ENCODE results near the gene PCDHGC4. TPM values are rescaled to one million over a fixed set of nuclear protein-coding genes. Genes with fewer than 3 reads are reported as not detected.

Gene PCDHGC4
- total RNA-seq (10 to 100 TPM; 20.0 to 65.5 TPM), polyA plus RNA-seq (ENCODE audit: insufficient read length in 2 of 2) (10 to 100 TPM; 90.2 to 91.8 TPM)
- long read RNA-seq, donor 1, full-length matches to known transcripts = 82 of 82 reads
- long read RNA-seq, donor 1, partial matches to known transcripts = 0 of 82 reads
- long read RNA-seq, donor 1, other reads (novel, unspliced or antisense) = 0 of 82 reads
- long read RNA-seq, donor 2, full-length matches to known transcripts = 37 of 37 reads
- long read RNA-seq, donor 2, partial matches to known transcripts = 0 of 37 reads
- long read RNA-seq, donor 2, other reads (novel, unspliced or antisense) = 0 of 37 reads
- long read RNA-seq, donor 3, full-length matches to known transcripts = 69 of 69 reads
- long read RNA-seq, donor 3, partial matches to known transcripts = 0 of 69 reads
- long read RNA-seq, donor 3, other reads (novel, unspliced or antisense) = 0 of 69 reads
- long read RNA-seq, donor 4 = 0 reads

- peaks cover 64% of the 10 kb centered on the region for H3K4me1 ChIP-seq (ENCODE audit: control insufficient read depth, insufficient read depth, low read length)
- H3K27me3 ChIP-seq (ENCODE audit: control insufficient read depth, insufficient read depth, low read length) = no peaks in the 10 kb centered on the region
- H3K27ac ChIP-seq (ENCODE audit: low read depth, low read length) = peak within 1 kb of the TSS; percentile 68
- under 1% methylated on average over 29 of the region's 39 CpGs for WGBS (ENCODE audit: insufficient coverage)
- peak within 1 kb of the TSS; percentile 44 for H3K4me3 ChIP-seq (ENCODE audit: low read depth, low read length)
- peaks cover 25% of the 10 kb centered on the region for H3K36me3 ChIP-seq (ENCODE audit: control insufficient read depth, insufficient read depth, low read length)
- no peaks in the 10 kb centered on the region for H3K9me3 ChIP-seq (ENCODE audit: control insufficient read depth, insufficient read depth, low read length)
- DNase-seq (ENCODE audit: low read depth in 4 of 6, low spot score in 6 of 6) = peak in 3 of 6 donors; percentile 85 to 97 (median 95)
Observed at GRCh38 chr5:141484641-141485311, at the start of gene PCDHGC4. Gene PCDHGC4 (plus strand): TSS chr5:141485030. CDS start chr5:141485174, 144 bp downstream.

- H3K36me3 ChIP-seq (ENCODE audit: control insufficient read depth, insufficient read depth, low read length) = peaks cover 7% of the 10 kb centered on the region
- H3K27ac ChIP-seq (ENCODE audit: low read depth, low read length) = no peak overlapping the region
- H3K27me3 ChIP-seq (ENCODE audit: control insufficient read depth, insufficient read depth, low read length) = no peaks in the 10 kb centered on the region
- WGBS (ENCODE audit: insufficient coverage) = no CpG with 5 or more reads among the region's 2 CpGs
- H3K4me1 ChIP-seq (ENCODE audit: control insufficient read depth, insufficient read depth, low read length) = peaks cover 3% of the 10 kb centered on the region
- H3K9me3 ChIP-seq (ENCODE audit: control insufficient read depth, insufficient read depth, low read length) = peaks cover 30% of the 10 kb centered on the region
- no peak overlapping the region for H3K4me3 ChIP-seq (ENCODE audit: low read depth, low read length)
- no peak for DNase-seq (ENCODE audit: low read depth in 4 of 6, low spot score in 6 of 6)
Observed at GRCh38 chr5:141437221-141437620, 47.6 kb upstream of the PCDHGC4 start.

GRCh38 chr5:141439411-141440141 lies 45.3 kb upstream of the PCDHGC4 start:
- H3K4me1 ChIP-seq (ENCODE audit: control insufficient read depth, insufficient read depth, low read length) = no peaks in the 10 kb centered on the region
- no peak overlapping the region for H3K4me3 ChIP-seq (ENCODE audit: low read depth, low read length)
- H3K27me3 ChIP-seq (ENCODE audit: control insufficient read depth, insufficient read depth, low read length) = no peaks in the 10 kb centered on the region
- DNase-seq (ENCODE audit: low read depth in 4 of 6, low spot score in 6 of 6) = no peak
- H3K27ac ChIP-seq (ENCODE audit: low read depth, low read length) = no peak overlapping the region
- WGBS (ENCODE audit: insufficient coverage) = 59% methylated on average over 7 of the region's 10 CpGs
- H3K9me3 ChIP-seq (ENCODE audit: control insufficient read depth, insufficient read depth, low read length) = peaks cover 24% of the 10 kb centered on the region
- peaks cover 7% of the 10 kb centered on the region for H3K36me3 ChIP-seq (ENCODE audit: control insufficient read depth, insufficient read depth, low read length)

GRCh38 chr5:141440341-141440740 lies 44.5 kb upstream of the PCDHGC4 start:
- Histone ChIP-seq H3K9me3 (ENCODE audit: control insufficient read depth, insufficient read depth, low read length) (peaks cover 24% of the 10 kb centered on the region), H3K4me3 (ENCODE audit: low read depth, low read length) (no peak overlapping the region), H3K36me3 (ENCODE audit: control insufficient read depth, insufficient read depth, low read length) (peaks cover 7% of the 10 kb centered on the region), H3K27me3 (ENCODE audit: control insufficient read depth, insufficient read depth, low read length) (no peaks in the 10 kb centered on the region), H3K4me1 (ENCODE audit: control insufficient read depth, insufficient read depth, low read length) (no peaks in the 10 kb centered on the region), H3K27ac (ENCODE audit: low read depth, low read length) (no peak overlapping the region)
- 100% methylated on average over 5 of the region's 9 CpGs for WGBS (ENCODE audit: insufficient coverage)
- no peak for DNase-seq (ENCODE audit: low read depth in 4 of 6, low spot score in 6 of 6)

GRCh38 chr5:141441571-141442170 lies 43.2 kb upstream of the PCDHGC4 start:
- peaks cover 24% of the 10 kb centered on the region for H3K9me3 ChIP-seq (ENCODE audit: control insufficient read depth, insufficient read depth, low read length)
- DNase-seq (ENCODE audit: low read depth in 4 of 6, low spot score in 6 of 6) = no peak
- no peaks in the 10 kb centered on the region for H3K27me3 ChIP-seq (ENCODE audit: control insufficient read depth, insufficient read depth, low read length)
- 37% methylated on average over 49 of the region's 50 CpGs for WGBS (ENCODE audit: insufficient coverage)
- H3K27ac ChIP-seq (ENCODE audit: low read depth, low read length) = no peak overlapping the region
- H3K36me3 ChIP-seq (ENCODE audit: control insufficient read depth, insufficient read depth, low read length) = peaks cover 7% of the 10 kb centered on the region
- H3K4me3 ChIP-seq (ENCODE audit: low read depth, low read length) = no peak overlapping the region
- H3K4me1 ChIP-seq (ENCODE audit: control insufficient read depth, insufficient read depth, low read length) = no peaks in the 10 kb centered on the region

GRCh38 chr5:141465351-141465750 lies 19.5 kb upstream of the PCDHGC4 start:
- DNase-seq (ENCODE audit: low read depth in 4 of 6, low spot score in 6 of 6) = no peak
- H3K4me1 ChIP-seq (ENCODE audit: control insufficient read depth, insufficient read depth, low read length) = no peaks in the 10 kb centered on the region
- H3K4me3 ChIP-seq (ENCODE audit: low read depth, low read length) = no peak overlapping the region
- no peak overlapping the region for H3K27ac ChIP-seq (ENCODE audit: low read depth, low read length)
- WGBS (ENCODE audit: insufficient coverage) = 100% methylated on average over 1 of the region's 3 CpGs
- H3K9me3 ChIP-seq (ENCODE audit: control insufficient read depth, insufficient read depth, low read length) = no peaks in the 10 kb centered on the region
- H3K36me3 ChIP-seq (ENCODE audit: control insufficient read depth, insufficient read depth, low read length) = peaks cover 2% of the 10 kb centered on the region
- no peaks in the 10 kb centered on the region for H3K27me3 ChIP-seq (ENCODE audit: control insufficient read depth, insufficient read depth, low read length)

GRCh38 chr5:141475625-141476131 lies 9.2 kb upstream of the PCDHGC4 start, which contains the start of gene PCDHGC3:
Gene PCDHGC3 (plus strand): TSS chr5:141475966. CDS start chr5:141476117, 151 bp downstream.
- Histone ChIP-seq H3K4me3 (ENCODE audit: low read depth, low read length) (peak within 1 kb of the TSS; percentile 58), H3K27ac (ENCODE audit: low read depth, low read length) (peak within 1 kb of the TSS; percentile 87)

GRCh38 chr5:141476132-141476911 lies 8.5 kb upstream of the PCDHGC4 start:
- peak in 2 of 6 donors; percentile 84 to 89 for DNase-seq (ENCODE audit: low read depth in 4 of 6, low spot score in 6 of 6)
- H3K9me3 ChIP-seq (ENCODE audit: control insufficient read depth, insufficient read depth, low read length) = no peaks in the 10 kb centered on the region
- no peaks in the 10 kb centered on the region for H3K27me3 ChIP-seq (ENCODE audit: control insufficient read depth, insufficient read depth, low read length)
- H3K36me3 ChIP-seq (ENCODE audit: control insufficient read depth, insufficient read depth, low read length) = peaks cover 8% of the 10 kb centered on the region
- peak overlapping the region; percentile 58 for H3K4me3 ChIP-seq (ENCODE audit: low read depth, low read length)
- peak overlapping the region; percentile 87 for H3K27ac ChIP-seq (ENCODE audit: low read depth, low read length)
- H3K4me1 ChIP-seq (ENCODE audit: control insufficient read depth, insufficient read depth, low read length) = peaks cover 35% of the 10 kb centered on the region
- 1% methylated on average over 58 of the region's 58 CpGs for WGBS (ENCODE audit: insufficient coverage)

More at GRCh38 chr5:141475625-141476131, 9.2 kb upstream of the PCDHGC4 start, which contains the start of gene PCDHGC3:
- Histone ChIP-seq H3K27me3 (ENCODE audit: control insufficient read depth, insufficient read depth, low read length) (no peaks in the 10 kb centered on the region), H3K4me1 (ENCODE audit: control insufficient read depth, insufficient read depth, low read length) (peaks cover 34% of the 10 kb centered on the region), H3K9me3 (ENCODE audit: control insufficient read depth, insufficient read depth, low read length) (no peaks in the 10 kb centered on the region), H3K36me3 (ENCODE audit: control insufficient read depth, insufficient read depth, low read length) (peaks cover 9% of the 10 kb centered on the region)
- under 1% methylated on average over 28 of the region's 28 CpGs for WGBS (ENCODE audit: insufficient coverage)
- peak in 4 of 6 donors; percentile 85 to 97 (median 91) for DNase-seq (ENCODE audit: low read depth in 4 of 6, low spot score in 6 of 6)

Measured in spinal cord (tissue), 10 donors.